HG02970 (cell line): Measurements from ENCODE around the gene ALDH1L1.

ENCODE experiments used
- ATAC-seq: cut with Tn5 transposase; IDR thresholded peaks from one replicate; pipeline ENCODE4 v1.9.1; 2021; ENCODE audit warnings: mild to moderate bottlenecking, moderate library complexity, moderate number of reproducible peaks; ENCODE audit not compliant: unreplicated experiment, low FRiP score

ALDH1L1 gene

GRCh38 chr3:126197343-126197742 lies 17.0 kb upstream of the ALDH1L1 start:
- no peak for ATAC-seq

DNA sequence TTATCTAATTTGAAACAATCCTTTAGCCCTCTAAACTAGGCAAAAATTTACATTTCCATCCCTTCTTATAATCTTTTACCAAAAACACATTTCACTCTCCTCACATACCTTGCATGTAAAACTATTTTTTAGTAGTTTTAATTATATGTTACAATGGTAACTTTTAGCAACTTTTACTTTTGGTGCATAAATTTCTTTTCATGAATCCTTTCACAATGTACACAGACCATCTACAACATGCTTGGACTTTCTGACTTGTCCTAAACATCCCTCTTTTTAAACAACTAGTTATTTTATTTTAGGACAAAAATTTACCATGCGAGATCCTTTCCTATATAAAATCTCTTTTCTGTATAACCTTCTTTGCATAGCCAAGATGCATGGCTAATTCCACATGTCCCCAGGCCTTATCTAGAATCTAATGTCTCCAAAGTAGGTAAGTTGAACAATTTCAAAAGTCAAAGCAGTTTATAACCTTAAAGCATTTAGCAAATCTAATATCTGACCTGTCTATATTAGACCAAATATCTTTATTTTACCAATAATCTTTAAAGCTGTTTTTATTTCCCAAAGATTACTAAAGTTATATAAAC lies 14.4 kb upstream of the ALDH1L1 start:
- no peak for ATAC-seq

- no peak for ATAC-seq
These were observed 10.9 kb upstream of the ALDH1L1 start for GRCh38 chr3:126191246-126191645.

DNA sequence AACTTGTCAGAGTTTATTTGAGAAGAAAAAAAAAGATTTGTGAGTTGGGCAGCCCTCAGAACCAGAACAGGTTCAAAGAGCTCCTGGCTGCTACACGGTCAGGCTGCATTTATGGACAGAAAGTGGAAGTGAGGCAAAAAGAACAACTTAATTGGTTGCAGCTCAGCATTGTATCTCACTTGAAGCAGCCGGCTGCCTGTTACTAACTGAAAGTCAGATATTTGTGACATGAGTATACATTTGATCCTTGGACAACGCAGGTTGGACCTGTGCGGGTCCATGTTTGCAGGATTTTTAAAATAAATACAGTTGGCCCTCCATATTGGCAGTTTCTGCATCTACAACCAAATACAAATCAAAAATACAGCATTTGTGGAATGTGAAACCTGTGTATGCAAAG lies 7.5 kb upstream of the ALDH1L1 start:
- ATAC-seq, result no peak

DNA sequence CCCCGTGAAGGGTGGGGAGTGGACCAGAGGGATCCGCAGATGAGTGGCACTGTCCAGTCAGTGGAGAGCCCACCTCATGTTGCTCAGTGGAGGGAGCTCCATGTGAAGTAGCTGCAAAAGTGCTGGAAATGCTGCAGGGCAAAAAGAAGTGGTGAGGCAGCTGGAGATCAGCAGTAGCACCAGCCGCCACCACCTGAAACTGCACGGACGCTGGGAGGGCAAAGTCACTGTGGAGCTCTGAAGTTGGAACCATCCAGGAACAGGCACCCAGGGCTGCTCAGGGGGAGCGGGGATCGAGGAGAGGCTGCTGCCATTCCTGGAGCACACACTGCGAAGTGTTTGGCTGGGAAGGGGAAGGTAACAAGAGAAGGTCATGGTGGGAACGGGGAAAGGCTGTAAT lies 6.4 kb upstream of the ALDH1L1 start:
- no peak for ATAC-seq

GRCh38 chr3:126186271-126186670 lies 5.9 kb upstream of the ALDH1L1 start:
- no peak for ATAC-seq

- no peak for ATAC-seq
These were observed 4.1 kb upstream of the ALDH1L1 start for GRCh38 chr3:126184465-126185000.

DNA sequence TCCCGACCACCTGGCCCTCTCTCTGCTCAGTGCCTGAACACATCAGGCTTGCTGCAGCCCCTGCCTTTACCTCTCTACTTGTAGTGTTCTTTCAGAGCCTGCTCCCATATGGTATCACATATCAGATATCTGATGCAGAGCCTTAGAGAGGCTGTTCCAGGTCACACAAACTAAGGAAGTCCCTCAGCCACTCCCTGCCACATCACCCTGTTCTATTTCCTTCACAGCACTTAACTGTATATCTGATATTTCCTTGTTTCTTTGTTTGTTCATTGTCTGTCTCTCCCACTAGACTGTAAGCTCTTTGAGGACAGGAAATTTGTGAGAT lies 976 bp upstream of the ALDH1L1 start:
- ATAC-seq, result no peak

- ATAC-seq, result no peak
These were observed 435 bp downstream of the ALDH1L1 start for GRCh38 chr3:126179825-126180476.

GRCh38 chr3:126170073-126170777 lies 10.2 kb downstream of the ALDH1L1 start:
- no peak for ATAC-seq

- no peak for ATAC-seq
These were observed 12.8 kb downstream of the ALDH1L1 start for GRCh38 chr3:126167566-126167965.

DNA sequence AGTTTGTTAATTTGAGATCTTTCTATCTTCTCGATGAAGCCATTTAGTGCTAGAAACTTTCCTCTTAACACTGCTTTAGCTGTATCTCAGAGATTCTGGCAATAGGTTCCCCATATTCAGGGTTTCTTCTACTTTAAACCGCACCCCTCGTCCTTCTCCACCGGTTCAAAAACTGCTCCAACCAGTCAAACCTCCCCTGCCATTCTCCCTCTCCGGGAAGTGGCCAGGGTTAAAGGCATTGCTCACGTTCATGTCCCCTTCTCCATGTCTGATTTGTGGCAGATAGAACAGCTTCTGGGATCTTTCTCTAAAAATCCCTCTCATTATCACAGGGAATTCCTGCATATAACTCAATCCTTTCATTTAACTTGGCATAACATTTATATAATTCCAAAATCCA lies 14.4 kb downstream of the ALDH1L1 start:
- ATAC-seq, result no peak

GRCh38 chr3:126161309-126161708 lies 19.1 kb downstream of the ALDH1L1 start:
- no peak for ATAC-seq

GRCh38 chr3:126160243-126161210 lies 19.9 kb downstream of the ALDH1L1 start:
- no peak for ATAC-seq

DNA sequence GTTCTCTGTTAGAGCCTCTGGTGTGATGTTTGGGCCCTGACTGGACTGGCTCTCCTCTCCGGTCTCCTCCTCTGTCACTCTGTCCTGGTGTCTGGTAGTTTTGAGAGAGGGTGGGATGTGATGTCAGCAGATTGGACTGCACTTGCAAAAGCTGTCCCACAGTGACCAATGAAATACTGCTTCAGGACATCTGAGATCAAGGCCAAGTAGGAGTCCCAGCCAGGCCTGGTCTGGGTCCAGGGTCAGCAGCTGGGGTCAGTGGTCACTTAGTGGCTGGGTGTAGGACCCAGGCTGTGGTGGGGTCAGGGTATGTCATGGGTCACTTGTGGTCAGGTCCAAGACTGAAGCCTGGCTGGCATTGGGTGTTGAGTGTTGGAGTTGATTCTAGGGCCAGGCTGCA lies 20.9 kb downstream of the ALDH1L1 start:
- ATAC-seq, result no peak

- ATAC-seq, result no peak
These were observed 21.4 kb downstream of the ALDH1L1 start for GRCh38 chr3:126158912-126159454.

- ATAC-seq, result no peak
These were observed 22.1 kb downstream of the ALDH1L1 start for GRCh38 chr3:126158016-126158911.

DNA sequence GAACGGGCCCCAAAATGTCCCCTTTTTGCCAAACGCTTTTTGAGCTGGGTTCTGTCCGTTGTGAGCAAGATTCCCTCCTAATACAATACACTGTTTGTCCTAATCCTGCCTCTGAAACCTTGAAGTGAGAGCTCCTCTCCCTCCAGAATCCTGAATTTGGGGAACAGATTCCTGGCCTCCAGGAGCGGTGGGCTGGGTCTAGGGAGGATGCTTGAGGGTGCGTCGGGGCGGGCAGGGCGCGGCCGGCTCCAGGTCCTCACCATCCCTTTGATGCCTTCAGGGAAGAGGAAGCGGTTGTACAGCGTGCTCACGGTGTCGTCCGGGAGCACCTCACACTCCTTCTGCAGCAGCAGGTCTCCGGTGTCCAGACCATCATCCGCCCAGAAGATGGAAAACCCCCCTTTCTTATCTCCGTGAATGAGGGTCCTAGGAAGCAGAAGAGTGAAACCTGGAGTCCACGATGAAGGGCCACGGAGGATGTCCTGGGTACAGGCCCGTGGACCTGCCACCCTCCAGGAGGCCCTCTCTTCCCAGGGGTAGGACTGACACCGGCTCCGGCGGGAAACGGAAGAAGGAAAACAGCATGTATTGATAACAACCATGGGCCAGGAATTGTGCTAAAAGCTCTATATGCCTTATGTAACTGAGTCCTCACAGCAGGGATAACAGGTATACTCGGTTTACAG lies 23.2 kb downstream of the ALDH1L1 start:
- ATAC-seq, result no peak

GRCh38 chr3:126156468-126156867 lies 23.9 kb downstream of the ALDH1L1 start:
- no peak for ATAC-seq
